Cerebellar cortex (tissue), 1 donor: ENCODE results near the gene DNAAF6.

Source experiments
- DNase-seq: peaks from one replicate; pipeline ENCODE4 v3.0.0-alpha.2; 2015; ENCODE audit warnings: low spot score

The DNAAF6 gene

GRCh38 chrX:107293056-107293455 is 86.6 kb downstream of the DNAAF6 start:
- DNase-seq = no peak
